ENCODE results near the gene PRR7.
A peak's percentile ranks its signal among the peaks of the same experiment; 100 is the strongest.

The PRR7 gene

GRCh38 chr5:177438468-177438867 lies 8.1 kb upstream of the PRR7 start:
- DNase-seq, result no peak

- no peak for DNase-seq
Observed at GRCh38 chr5:177439518-177440053, 7.0 kb upstream of the PRR7 start.

DNA sequence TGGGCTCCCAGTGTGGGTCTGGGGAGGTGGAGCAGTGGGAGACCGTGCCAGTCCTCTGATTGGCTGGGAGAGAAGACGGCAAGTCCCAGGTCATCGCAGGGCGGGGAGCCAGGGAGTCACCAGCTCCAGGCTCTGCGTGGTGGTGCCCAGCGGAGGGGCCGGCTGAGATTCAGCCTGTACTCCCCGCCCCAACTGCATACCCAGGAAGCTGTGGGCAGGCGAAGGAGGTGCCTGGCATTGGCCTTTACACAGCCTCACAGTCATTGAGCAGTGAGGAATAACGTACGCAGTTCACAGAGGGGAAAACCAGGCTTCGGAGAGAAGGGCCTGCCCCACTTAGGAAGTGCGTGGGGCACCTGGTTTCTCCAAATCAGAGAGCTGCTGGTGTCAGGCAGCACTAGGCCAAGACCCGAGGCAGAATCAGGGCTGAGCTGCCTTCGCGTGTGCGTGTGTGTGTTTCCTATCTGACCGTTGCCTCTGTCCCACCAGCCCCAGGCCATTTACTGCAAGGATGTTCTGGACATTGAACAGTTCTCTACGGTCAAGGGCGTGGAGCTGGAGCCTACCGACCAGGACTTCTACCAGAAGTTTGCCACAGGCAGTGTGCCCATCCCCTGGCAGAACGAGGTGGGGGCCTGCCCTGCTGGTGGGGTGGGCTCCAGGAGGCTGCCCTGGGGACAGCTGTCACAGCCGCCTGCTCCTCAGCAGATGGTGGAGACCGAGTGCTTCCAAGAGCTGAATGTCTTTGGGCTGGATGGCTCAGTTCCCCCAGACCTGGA lies 6.2 kb upstream of the PRR7 start:
- no peak for DNase-seq

- no peak for DNase-seq
Observed at GRCh38 chr5:177440990-177441780, 5.4 kb upstream of the PRR7 start.

GRCh38 chr5:177442066-177442826 lies 4.4 kb upstream of the PRR7 start:
- DNase-seq, result no peak

- DNase-seq, result no peak
Observed at GRCh38 chr5:177443144-177443983, 3.2 kb upstream of the PRR7 start.

GRCh38 chr5:177444106-177445051 lies 2.2 kb upstream of the PRR7 start:
- DNase-seq, result no peak

GRCh38 chr5:177445052-177445916 lies 1.3 kb upstream of the PRR7 start:
- DNase-seq, result no peak

DNA sequence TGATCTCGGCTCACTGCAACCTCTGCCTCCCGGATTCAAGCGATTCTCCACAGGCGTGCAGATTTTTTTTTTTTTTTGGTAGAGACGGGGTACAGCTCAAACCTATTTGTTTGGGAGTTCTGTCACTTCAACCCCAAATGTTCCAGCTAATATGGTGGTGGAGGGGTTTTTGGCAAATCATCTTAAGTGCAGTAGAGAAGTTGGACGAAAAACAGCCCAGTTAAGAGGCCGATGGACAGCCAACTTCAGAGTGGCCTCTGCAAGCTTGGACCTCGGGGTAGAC lies 756 bp upstream of the PRR7 start:
- no peak for DNase-seq

- peak; percentile 80 for DNase-seq
Observed at GRCh38 chr5:177447066-177447610, 524 bp downstream of the PRR7 start.

DNA sequence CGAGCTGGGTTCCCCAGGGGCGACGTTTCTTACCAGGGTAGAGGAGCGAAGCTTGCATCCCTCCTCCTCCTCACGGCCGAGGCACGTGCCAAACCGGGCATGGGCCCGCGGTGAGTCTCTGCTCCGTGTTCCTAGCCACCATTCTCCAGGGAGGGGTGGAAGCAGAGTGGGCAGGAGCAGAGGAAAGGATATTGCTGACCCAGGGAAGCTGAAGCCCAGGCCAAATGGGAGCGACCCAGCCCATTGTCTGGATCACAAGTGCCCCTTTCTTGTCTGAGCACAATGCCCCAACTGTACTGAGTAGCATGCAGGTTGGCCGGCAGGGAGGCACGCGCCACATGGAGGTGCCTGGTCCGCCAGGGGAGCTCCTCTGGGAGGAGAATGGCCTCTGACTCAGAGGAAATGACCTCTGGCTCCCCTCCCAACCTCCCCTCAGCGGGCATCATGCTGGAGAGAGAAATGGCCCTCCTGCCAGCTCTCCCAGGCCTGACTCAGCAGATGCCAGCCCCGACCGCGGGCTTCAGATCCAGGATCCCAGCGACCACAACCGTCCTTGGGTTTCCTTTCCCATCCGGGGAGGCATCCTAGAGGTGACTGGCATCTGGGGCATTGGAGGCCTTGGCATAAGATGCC lies 1.1 kb downstream of the PRR7 start:
- peak; percentile 75 for DNase-seq

DNA sequence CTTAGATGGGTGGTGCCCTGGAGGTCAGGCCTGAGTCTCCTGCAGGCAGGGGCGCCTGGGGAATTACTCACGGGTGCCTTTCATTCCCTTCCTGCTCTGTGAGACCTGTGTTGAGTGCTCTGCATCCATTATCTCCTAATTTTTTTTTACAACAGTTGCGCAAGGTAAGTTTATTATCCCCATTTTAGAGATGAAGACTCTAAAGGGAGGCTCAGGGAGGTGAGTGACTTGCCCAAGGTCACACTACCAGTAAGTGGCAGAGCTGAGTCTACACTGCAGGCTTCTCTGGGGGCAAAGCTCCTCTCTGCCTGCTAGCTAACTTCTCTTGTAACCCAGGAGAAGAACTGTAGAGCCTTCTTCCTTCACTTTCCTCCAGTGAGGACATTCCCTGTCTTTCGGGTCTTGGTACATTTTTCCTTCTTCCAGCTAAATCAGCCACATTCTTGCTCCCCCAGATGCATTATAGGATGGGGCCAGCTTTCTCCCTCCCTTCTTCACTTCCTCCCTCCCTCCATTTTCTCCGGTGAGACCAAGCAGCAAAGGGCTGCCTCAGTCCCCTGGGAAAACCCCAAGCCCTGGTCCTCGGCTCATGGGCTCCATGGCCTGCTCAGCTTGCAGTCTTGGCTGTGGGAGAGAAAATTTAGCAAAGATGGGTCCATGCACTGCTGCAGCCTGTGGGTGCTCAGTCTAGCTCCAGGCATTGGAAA lies 1.8 kb downstream of the PRR7 start:
- no peak for DNase-seq

DNA sequence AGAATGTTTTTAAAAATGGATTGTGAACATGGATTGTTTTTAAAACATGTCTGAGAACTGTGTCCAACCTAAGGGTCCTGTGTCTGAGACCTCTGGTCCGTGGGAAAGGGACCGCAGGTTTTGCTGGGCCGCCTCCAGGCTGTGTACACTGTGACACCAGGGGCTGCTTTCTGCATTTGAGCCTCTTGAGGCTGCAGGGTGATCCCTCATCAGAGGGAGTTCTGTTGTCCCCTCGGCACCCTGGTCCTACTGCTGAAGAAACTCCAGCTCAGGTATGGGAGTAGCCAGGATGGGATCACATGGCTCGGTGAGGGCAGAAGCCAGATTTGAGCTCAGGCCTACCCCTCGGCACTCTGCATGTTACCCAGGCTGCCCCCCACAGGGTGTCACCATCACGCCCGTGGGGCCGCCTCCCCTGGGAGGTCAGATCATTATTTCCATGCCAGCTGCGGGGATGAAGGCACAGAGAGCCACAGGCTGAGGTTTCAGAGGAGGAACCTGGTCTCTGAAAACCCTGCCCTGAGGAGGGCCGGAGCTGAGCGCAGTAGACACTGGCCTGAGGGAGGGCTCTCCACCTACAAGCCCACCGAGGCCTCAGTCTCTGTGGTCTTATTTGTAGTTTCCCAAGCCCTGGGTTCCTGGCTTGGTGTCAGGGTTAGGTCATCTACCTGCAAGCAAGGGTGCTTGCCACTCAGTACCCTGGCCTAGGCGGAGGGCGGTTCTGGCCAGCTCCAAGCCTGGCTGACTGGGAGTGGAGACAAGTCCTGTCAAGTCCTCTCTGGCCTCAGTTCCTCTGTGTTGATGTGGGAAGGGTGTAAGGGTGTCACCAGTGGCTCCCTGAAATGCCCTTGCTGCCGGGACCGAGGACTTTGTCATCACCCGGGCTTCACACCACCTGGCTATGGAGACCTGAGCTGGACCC lies 2.8 kb downstream of the PRR7 start:
- DNase-seq, result no peak

DNA sequence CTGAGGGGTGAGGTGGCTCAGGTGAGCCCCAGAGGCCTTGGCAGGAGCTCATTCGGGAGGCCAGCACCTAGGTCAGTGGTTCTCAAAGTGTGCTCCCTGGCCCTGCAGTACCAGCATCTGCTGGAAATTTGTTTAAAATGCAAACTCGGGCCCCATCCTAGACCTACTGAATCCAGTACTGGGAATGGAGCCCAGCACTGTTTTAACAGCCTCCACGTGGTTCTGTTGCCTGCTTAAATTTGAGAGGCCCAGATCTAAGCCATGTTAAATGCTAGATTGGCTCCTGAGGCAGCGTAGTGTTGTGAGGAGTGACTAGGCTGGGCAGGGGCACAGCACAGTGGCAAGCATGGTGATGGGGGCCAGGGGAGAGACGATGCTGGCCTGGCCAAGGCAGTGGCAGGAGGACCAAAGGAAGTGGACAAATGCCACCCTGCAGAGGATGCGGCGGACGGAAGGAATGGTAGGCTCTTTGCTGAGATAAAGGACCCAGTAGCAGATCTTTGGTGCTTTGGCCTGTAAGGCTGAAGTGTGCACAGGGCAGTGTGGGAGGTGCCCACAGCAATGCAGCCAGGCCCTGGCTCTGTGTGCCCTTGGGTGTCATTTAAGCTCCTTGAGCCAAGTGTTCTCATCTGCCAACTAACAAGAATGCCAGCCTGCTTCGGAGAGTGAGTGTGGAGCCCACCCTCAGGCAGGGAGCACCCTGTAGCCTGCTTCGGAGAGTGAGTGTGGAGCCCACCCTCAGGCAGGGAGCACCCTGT lies 4.2 kb downstream of the PRR7 start:
- no peak for DNase-seq

- DNase-seq, result no peak
Observed at GRCh38 chr5:177452688-177453638, 6.3 kb downstream of the PRR7 start.

Data from femur (tissue), 1 donor.